ENCODE results near the gene FBL.

The FBL gene

GRCh38 chr19:39865186-39865585 is 19.0 kb upstream of the FBL start:
- no peak overlapping the region for H3K4me3 ChIP-seq (ENCODE audit: control insufficient read depth, low read depth, low read length)
- TF ChIP-seq, protein P1, sequence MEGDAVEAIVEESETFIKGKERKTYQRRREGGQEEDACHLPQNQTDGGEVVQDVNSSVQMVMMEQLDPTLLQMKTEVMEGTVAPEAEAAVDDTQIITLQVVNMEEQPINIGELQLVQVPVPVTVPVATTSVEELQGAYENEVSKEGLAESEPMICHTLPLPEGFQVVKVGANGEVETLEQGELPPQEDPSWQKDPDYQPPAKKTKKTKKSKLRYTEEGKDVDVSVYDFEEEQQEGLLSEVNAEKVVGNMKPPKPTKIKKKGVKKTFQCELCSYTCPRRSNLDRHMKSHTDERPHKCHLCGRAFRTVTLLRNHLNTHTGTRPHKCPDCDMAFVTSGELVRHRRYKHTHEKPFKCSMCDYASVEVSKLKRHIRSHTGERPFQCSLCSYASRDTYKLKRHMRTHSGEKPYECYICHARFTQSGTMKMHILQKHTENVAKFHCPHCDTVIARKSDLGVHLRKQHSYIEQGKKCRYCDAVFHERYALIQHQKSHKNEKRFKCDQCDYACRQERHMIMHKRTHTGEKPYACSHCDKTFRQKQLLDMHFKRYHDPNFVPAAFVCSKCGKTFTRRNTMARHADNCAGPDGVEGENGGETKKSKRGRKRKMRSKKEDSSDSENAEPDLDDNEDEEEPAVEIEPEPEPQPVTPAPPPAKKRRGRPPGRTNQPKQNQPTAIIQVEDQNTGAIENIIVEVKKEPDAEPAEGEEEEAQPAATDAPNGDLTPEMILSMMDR (IDR thresholded peaks at IDR 0.05; ENCODE audit: control insufficient read depth, insufficient read depth, low read depth, low read length, missing control alignments): no peak
- no peak for DNase-seq (ENCODE audit: low read depth)

- no peak for DNase-seq (ENCODE audit: low read depth)
- TF ChIP-seq, protein P1 (IDR thresholded peaks at IDR 0.05; ENCODE audit: control insufficient read depth, insufficient read depth, low read depth, low read length, missing control alignments): no peak
- no peak overlapping the region for H3K4me3 ChIP-seq (ENCODE audit: control insufficient read depth, low read depth, low read length)
Measured at GRCh38 chr19:39864118-39864517, 17.9 kb upstream of the FBL start.

DNA sequence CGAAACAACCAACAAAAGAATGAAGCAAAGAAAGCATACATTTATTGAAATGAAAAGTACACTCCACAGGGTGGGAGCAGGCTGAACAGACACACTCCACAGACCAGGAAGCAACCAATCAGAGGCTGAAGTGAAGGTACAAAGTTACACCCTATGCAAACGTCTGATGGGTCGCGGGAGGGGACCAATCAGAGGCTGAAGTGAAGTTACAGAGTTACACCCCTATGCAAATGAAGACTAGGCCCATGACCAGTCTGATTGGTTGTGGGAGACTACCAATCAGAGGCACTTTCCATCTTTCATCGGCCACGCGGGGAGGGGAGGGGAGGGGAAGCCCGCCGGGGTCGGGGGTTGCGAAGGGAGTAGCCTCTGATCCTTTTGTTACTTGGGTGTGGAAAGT is 12.4 kb upstream of the FBL start:
- no peak for DNase-seq (ENCODE audit: low read depth)
- H3K4me3 ChIP-seq (ENCODE audit: control insufficient read depth, low read depth, low read length): no peak overlapping the region
- TF ChIP-seq, protein P1 (IDR thresholded peaks at IDR 0.05; ENCODE audit: control insufficient read depth, insufficient read depth, low read depth, low read length, missing control alignments): no peak

DNA sequence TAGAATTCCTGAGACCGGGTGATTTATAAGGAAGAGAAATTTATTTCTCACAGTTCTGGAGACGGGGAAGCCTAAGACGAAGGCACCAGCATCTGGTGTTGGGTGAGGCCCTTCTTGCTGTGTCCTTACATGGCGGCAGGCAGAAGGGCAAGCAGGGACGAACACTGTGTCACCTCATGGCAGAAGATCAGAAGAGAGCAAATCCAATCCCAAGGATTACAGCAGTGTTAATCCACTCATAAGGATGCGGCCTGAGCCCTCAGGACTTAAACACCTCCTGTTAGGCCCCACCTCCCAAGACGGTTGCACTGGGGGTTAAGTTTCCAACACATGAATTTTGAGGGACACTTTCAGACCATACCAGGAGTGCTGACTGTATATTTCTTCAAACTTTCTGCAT is 6.7 kb upstream of the FBL start:
- H3K4me3 ChIP-seq (ENCODE audit: control insufficient read depth, low read depth, low read length): no peak overlapping the region
- DNase-seq (ENCODE audit: low read depth): no peak
- TF ChIP-seq, protein P1 (IDR thresholded peaks at IDR 0.05; ENCODE audit: control insufficient read depth, insufficient read depth, low read depth, low read length, missing control alignments): no peak

- TF ChIP-seq, protein P1 (IDR thresholded peaks at IDR 0.05; ENCODE audit: control insufficient read depth, insufficient read depth, low read depth, low read length, missing control alignments): no peak
- DNase-seq (ENCODE audit: low read depth): no peak
- no peak overlapping the region for H3K4me3 ChIP-seq (ENCODE audit: control insufficient read depth, low read depth, low read length)
Measured at GRCh38 chr19:39850892-39851291, 4.7 kb upstream of the FBL start.

GRCh38 chr19:39848392-39848791 is 2.2 kb upstream of the FBL start:
- H3K4me3 ChIP-seq (ENCODE audit: control insufficient read depth, low read depth, low read length): no peak overlapping the region
- TF ChIP-seq, protein P1 (IDR thresholded peaks at IDR 0.05; ENCODE audit: control insufficient read depth, insufficient read depth, low read depth, low read length, missing control alignments): no peak
- DNase-seq (ENCODE audit: low read depth): no peak

DNA sequence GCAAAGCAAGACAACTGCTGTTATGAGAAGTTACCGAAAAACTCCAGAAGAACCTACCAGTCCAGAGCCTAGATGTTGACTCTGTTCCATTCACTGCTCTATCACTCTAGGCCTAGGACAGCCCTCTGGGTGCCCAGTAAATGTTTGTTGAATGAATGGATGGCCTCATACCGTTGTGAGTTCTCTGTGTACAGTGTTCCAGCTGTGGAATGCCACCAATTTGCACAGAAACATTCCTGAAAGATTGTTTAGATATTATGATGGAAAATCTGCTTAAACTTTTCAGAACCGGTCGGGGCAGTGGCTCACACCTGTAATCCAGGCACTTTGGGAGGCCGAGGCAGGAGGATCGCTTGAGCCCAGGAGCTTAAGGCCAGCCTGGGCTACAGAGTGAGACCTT is 1.3 kb upstream of the FBL start:
- no peak for DNase-seq (ENCODE audit: low read depth)
- TF ChIP-seq, protein P1 (IDR thresholded peaks at IDR 0.05; ENCODE audit: control insufficient read depth, insufficient read depth, low read depth, low read length, missing control alignments): no peak
- no peak overlapping the region for H3K4me3 ChIP-seq (ENCODE audit: control insufficient read depth, low read depth, low read length)
